Glomerular endothelial cell (primary cell): ENCODE measurements around the gene RGS16. TPM values are rescaled to one million over a fixed set of nuclear protein-coding genes. Genes with fewer than 3 reads are reported as not detected.

Experiments used
- DNase-seq: peaks from one replicate; pipeline ENCODE4 v3.0.0-alpha.2; 2011; ENCODE audit warnings: low read depth, low spot score; ENCODE audit errors: extremely low read depth
- total RNA-seq: library from RNA; depleted of rRNA; stranded (reverse); fragments of >200 nt; gene quantifications from 2 replicates; pipeline ENCODE4 v1.2.3, GENCODE V29; 2015

Gene RGS16
- total RNA-seq, 1 donor from 2014 or later: 2.2 TPM

- DNase-seq: no peak
These were observed 17.1 kb downstream of the RGS16 start for GRCh38 chr1:182587093-182587492.

GRCh38 chr1:182586380-182586779, 17.8 kb downstream of the RGS16 start:
- no peak for DNase-seq

- DNase-seq: no peak
These were observed 19.4 kb downstream of the RGS16 start for GRCh38 chr1:182584746-182585145.

- no peak for DNase-seq
These were observed 23.5 kb downstream of the RGS16 start for GRCh38 chr1:182580736-182581135.

GRCh38 chr1:182575540-182576149, 28.5 kb downstream of the RGS16 start:
- DNase-seq: no peak

GRCh38 chr1:182574156-182574555, 30.0 kb downstream of the RGS16 start:
- DNase-seq: no peak

GRCh38 chr1:182570611-182570970, 33.6 kb downstream of the RGS16 start:
- DNase-seq: no peak

- DNase-seq: no peak
These were observed 34.1 kb downstream of the RGS16 start for GRCh38 chr1:182569939-182570610.

GRCh38 chr1:182568647-182569284, 35.4 kb downstream of the RGS16 start:
- no peak for DNase-seq

GRCh38 chr1:182567629-182568028, 36.6 kb downstream of the RGS16 start:
- no peak for DNase-seq

GRCh38 chr1:182565537-182565936, 38.7 kb downstream of the RGS16 start:
- DNase-seq: no peak

GRCh38 chr1:182564406-182565004, 39.7 kb downstream of the RGS16 start:
- no peak for DNase-seq

GRCh38 chr1:182563095-182563494, 41.1 kb downstream of the RGS16 start:
- no peak for DNase-seq

GRCh38 chr1:182561456-182561855, 42.7 kb downstream of the RGS16 start:
- DNase-seq: no peak

- DNase-seq: no peak
These were observed 43.7 kb downstream of the RGS16 start for GRCh38 chr1:182560392-182560984.

GRCh38 chr1:182556279-182556678, 47.9 kb downstream of the RGS16 start:
- no peak for DNase-seq

- DNase-seq: no peak
These were observed 48.7 kb downstream of the RGS16 start for GRCh38 chr1:182555493-182555892.

GRCh38 chr1:182552527-182552926, 51.7 kb downstream of the RGS16 start:
- DNase-seq: no peak

GRCh38 chr1:182549811-182550210, 54.4 kb downstream of the RGS16 start:
- DNase-seq: no peak

GRCh38 chr1:182549346-182549745, 54.8 kb downstream of the RGS16 start:
- no peak for DNase-seq
